Globus pallidus (tissue), 1 donor: ENCODE results near the gene PSMB11.
"Not testable (repeated sequence)": the region's sequence is repeated elsewhere in the genome, so short reads cannot be mapped to it uniquely, and the experiment has no call there.

ENCODE experiments used
- DNase-seq: peaks from one replicate; pipeline ENCODE4 v3.0.0-alpha.2; 2015; ENCODE audit warnings: low spot score

Gene PSMB11

GRCh38 chr14:23013749-23014054, 28.3 kb upstream of the PSMB11 start:
- DNase-seq = not testable (repeated sequence)

- DNase-seq = no peak
Observed at GRCh38 chr14:23015618-23016017, 26.4 kb upstream of the PSMB11 start.

- no peak for DNase-seq
Observed at GRCh38 chr14:23017091-23017490, 24.9 kb upstream of the PSMB11 start.

GRCh38 chr14:23018107-23018506, 23.9 kb upstream of the PSMB11 start:
- no peak for DNase-seq

- no peak for DNase-seq
Observed at GRCh38 chr14:23020143-23021128, 21.6 kb upstream of the PSMB11 start.

- DNase-seq = no peak
Observed at GRCh38 chr14:23021434-23021833, 20.6 kb upstream of the PSMB11 start.

GRCh38 chr14:23021889-23022442, 20.0 kb upstream of the PSMB11 start:
- no peak for DNase-seq

GRCh38 chr14:23023022-23023794, 18.8 kb upstream of the PSMB11 start:
- DNase-seq = no peak

GRCh38 chr14:23023795-23024152, 18.2 kb upstream of the PSMB11 start:
- DNase-seq = no peak

GRCh38 chr14:23024612-23025075, 17.4 kb upstream of the PSMB11 start:
- no peak for DNase-seq

- DNase-seq = no peak
Observed at GRCh38 chr14:23025151-23025814, 16.7 kb upstream of the PSMB11 start.

- no peak for DNase-seq
Observed at GRCh38 chr14:23028799-23029198, 13.2 kb upstream of the PSMB11 start.

GRCh38 chr14:23030936-23031335, 11.1 kb upstream of the PSMB11 start:
- no peak for DNase-seq

- no peak for DNase-seq
Observed at GRCh38 chr14:23033251-23033727, 8.7 kb upstream of the PSMB11 start.

- no peak for DNase-seq
Observed at GRCh38 chr14:23033801-23034497, 8.1 kb upstream of the PSMB11 start.

GRCh38 chr14:23034498-23035302, 7.3 kb upstream of the PSMB11 start, which contains the start of gene PSMB5:
TSS of gene PSMB5 (minus strand) at chr14:23034900. CDS start at chr14:23034881, 19 bp downstream.
- DNase-seq = peak; percentile 95

GRCh38 chr14:23035303-23036144, 6.5 kb upstream of the PSMB11 start:
- no peak for DNase-seq

- no peak for DNase-seq
Observed at GRCh38 chr14:23040100-23040499, 1.9 kb upstream of the PSMB11 start.

GRCh38 chr14:23041729-23042128, 283 bp upstream of the PSMB11 start:
- no peak for DNase-seq

GRCh38 chr14:23043145-23043544, 1.1 kb downstream of the PSMB11 start:
- DNase-seq = no peak
